Esophagus muscularis mucosa (tissue), 4 donors: ENCODE results near the gene PEX14.

Experiments used
- EP300 ChIP-seq: sonication (generic); formaldehyde crosslinking; IDR thresholded peaks from one replicate; pipeline ENCODE4 v1.6.1; 2017; ENCODE audit warnings: antibody characterized with exemption
- POLR2A ChIP-seq: fragments of 450-650 bp; IDR thresholded peaks from one replicate; pipeline ENCODE4 v1.6.1; 2017; ENCODE audit warnings: antibody characterized with exemption, moderate library complexity, mild to moderate bottlenecking, low read depth
- POLR2AphosphoS5 ChIP-seq, 2 donors: sonication (generic); formaldehyde crosslinking; IDR thresholded peaks; one replicate each; pipeline ENCODE4 v1.6.1; 2017; ENCODE audit warnings: antibody characterized with exemption in 2 of 2
- TF ChIP-seq, protein P1 (sequence below), 3 experiments: fragments of 200-600 bp in 2 of 3; fragments of 450-650 bp in 1 of 3; sonication (generic) in 2 of 3; IDR thresholded peaks; one replicate each; pipeline ENCODE4 v1.5.1; 2017 to 2019; ENCODE audit warnings: antibody characterized with exemption in 3 of 3, mild to moderate bottlenecking in 2 of 3, moderate library complexity in 1 of 3

DNA sequence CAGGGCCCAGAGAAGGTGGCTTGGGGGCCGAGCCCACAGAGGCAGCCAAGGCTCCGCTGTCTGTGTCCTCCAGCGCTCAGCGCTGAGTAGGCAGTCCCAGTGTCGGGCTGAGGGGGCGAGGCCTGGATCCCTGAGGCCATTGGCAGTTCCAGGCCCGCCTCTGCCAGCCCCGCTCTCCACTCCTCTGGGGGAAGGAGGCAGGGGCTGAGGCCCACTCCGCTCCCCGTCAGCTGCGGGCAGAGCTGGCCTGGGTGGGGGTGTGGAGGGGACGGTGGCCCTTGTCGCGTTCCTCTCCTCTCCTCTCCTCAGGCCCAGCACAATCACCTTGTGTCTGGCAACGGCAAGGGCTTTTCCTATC is 188.9 kb downstream of the PEX14 start:
- TF ChIP-seq POLR2A (no peak), POLR2AphosphoS5 (IDR thresholded peaks at IDR 0.05) (peak; percentile 61 to 87), EP300 (no peak)
- TF ChIP-seq, protein P1, sequence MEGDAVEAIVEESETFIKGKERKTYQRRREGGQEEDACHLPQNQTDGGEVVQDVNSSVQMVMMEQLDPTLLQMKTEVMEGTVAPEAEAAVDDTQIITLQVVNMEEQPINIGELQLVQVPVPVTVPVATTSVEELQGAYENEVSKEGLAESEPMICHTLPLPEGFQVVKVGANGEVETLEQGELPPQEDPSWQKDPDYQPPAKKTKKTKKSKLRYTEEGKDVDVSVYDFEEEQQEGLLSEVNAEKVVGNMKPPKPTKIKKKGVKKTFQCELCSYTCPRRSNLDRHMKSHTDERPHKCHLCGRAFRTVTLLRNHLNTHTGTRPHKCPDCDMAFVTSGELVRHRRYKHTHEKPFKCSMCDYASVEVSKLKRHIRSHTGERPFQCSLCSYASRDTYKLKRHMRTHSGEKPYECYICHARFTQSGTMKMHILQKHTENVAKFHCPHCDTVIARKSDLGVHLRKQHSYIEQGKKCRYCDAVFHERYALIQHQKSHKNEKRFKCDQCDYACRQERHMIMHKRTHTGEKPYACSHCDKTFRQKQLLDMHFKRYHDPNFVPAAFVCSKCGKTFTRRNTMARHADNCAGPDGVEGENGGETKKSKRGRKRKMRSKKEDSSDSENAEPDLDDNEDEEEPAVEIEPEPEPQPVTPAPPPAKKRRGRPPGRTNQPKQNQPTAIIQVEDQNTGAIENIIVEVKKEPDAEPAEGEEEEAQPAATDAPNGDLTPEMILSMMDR (IDR thresholded peaks at IDR 0.05) = no peak
